ENCODE results near the gene MGAT4A. TPM values are rescaled to one million over a fixed set of nuclear protein-coding genes. Genes with fewer than 3 reads are reported as not detected.

The MGAT4A gene
- total and polyA plus RNA-seq, 2 of the 13 experiments (the other 11 are each of a cell fraction or from before 2014, with no cell fraction given) = 47.2 to 90.9 TPM

- TF ChIP-seq ZNF142 (CRISPR knock-in tag; IDR thresholded peaks at IDR 0.05) (no peak), ZNF263 (CRISPR knock-in tag; IDR thresholded peaks at IDR 0.05) (no peak), SP140L (CRISPR knock-in tag; IDR thresholded peaks at IDR 0.05; ENCODE audit: borderline replicate concordance) (0 out of 2 replicates have a peak, but pooled peaks have one; percentile 39), ZNF687 (CRISPR knock-in tag; IDR thresholded peaks at IDR 0.05) (no peak), ATF7 (IDR thresholded peaks at IDR 0.05) (no peak), ATF7 (CRISPR knock-in tag; IDR thresholded peaks at IDR 0.05) (no peak), ZNF660 (CRISPR knock-in tag; IDR thresholded peaks at IDR 0.05; ENCODE audit: borderline replicate concordance, low read depth) (no peak), RBM39 (IDR thresholded peaks at IDR 0.05; ENCODE audit: low read depth, low read length, poor library complexity, severe bottlenecking) (no peak), PLSCR1 (CRISPR knock-in tag; IDR thresholded peaks at IDR 0.05; ENCODE audit: borderline replicate concordance) (no peak), ZNF33A (CRISPR knock-in tag; IDR thresholded peaks at IDR 0.05; ENCODE audit: borderline replicate concordance) (no peak), ZBTB34 (CRISPR knock-in tag; IDR thresholded peaks at IDR 0.05) (no peak), MTF1 (CRISPR knock-in tag; IDR thresholded peaks at IDR 0.05) (no peak), ZNF576 (CRISPR knock-in tag; IDR thresholded peaks at IDR 0.05) (no peak), ZFP1 (CRISPR knock-in tag; IDR thresholded peaks at IDR 0.05) (no peak)
Measured at GRCh38 chr2:98649135-98649991, 81.6 kb downstream of the MGAT4A start (continued).
